HG03469 (cell line): ENCODE results near the gene SLC25A25.
"Not testable (repeated sequence)": the region's sequence is repeated elsewhere in the genome, so short reads cannot be mapped to it uniquely, and the experiment has no call there.

Source experiments
- ATAC-seq: cut with Tn5 transposase; IDR thresholded peaks from one replicate; pipeline ENCODE4 v1.9.1; 2021; ENCODE audit warnings: mild to moderate bottlenecking, moderate library complexity, moderate number of reproducible peaks; ENCODE audit not compliant: unreplicated experiment

SLC25A25 gene

DNA sequence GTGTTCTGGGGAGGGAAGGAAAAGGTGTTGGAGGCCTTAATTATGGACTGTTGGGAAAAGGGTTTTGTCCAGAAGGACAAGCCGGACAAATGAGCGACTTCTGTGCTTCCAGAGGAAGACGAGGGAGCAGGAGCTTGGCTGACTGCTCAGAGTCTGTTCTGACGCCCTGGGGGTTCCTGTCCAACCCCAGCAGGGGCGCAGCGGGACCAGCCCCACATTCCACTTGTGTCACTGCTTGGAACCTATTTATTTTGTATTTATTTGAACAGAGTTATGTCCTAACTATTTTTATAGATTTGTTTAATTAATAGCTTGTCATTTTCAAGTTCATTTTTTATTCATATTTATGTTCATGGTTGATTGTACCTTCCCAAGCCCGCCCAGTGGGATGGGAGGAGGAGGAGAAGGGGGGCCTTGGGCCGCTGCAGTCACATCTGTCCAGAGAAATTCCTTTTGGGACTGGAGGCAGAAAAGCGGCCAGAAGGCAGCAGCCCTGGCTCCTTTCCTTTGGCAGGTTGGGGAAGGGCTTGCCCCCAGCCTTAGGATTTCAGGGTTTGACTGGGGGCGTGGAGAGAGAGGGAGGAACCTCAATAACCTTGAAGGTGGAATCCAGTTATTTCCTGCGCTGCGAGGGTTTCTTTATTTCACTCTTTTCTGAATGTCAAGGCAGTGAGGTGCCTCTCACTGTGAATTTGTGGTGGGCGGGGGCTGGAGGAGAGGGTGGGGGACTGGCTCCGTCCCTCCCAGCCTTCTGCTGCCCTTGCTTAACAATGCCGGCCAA is 40.4 kb downstream of the SLC25A25 start:
- ATAC-seq, result no peak

DNA sequence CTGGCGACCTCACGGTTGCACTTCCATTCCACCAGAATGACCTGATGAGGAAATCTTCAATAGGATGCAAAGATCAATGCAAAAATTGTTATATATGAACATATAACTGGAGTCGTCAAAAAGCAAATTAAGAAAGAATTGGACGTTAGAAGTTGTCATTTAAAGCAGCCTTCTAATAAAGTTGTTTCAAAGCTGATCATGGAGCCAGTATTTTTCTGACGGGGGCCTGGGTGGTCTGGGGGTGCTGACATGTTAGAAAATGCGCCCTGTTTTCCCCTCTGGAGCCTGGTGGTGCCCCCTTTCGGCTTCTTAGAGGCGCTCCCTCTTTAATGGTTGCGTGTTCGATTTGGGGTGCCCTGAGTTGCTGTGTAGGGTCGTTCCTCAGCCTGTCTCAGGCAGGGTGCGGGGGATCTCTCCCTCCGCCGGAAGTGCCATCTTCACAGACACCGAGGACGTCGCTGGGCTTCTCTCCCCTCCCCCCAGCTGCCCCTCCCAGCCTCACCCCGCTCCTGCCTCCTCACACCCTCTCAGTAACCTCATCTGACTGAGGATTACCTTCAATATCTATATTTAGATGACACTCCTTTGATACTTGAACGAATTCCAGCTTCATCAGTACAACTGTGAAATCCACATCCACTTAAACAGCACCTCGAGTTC is 41.1 kb downstream of the SLC25A25 start:
- ATAC-seq, result no peak

DNA sequence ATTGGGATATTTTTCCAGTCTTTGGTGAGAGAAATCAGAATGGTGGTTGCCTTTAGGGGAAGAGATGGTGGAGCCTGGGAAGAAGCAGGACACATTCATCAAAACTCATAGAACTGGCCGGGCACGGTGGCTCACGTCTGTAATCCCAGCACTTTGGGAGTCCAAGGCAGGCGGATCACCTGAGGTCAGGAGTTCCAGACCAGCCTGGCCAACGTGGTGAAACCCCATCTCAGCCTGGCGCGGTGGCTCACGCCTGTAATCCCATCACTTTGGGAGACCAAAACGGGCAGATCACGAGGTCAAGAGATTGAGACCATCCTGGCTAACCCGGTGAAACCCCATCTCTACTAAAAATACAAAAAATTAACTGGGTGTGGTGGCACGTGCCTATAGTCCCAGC is 43.7 kb downstream of the SLC25A25 start:
- ATAC-seq, result not testable (repeated sequence)

DNA sequence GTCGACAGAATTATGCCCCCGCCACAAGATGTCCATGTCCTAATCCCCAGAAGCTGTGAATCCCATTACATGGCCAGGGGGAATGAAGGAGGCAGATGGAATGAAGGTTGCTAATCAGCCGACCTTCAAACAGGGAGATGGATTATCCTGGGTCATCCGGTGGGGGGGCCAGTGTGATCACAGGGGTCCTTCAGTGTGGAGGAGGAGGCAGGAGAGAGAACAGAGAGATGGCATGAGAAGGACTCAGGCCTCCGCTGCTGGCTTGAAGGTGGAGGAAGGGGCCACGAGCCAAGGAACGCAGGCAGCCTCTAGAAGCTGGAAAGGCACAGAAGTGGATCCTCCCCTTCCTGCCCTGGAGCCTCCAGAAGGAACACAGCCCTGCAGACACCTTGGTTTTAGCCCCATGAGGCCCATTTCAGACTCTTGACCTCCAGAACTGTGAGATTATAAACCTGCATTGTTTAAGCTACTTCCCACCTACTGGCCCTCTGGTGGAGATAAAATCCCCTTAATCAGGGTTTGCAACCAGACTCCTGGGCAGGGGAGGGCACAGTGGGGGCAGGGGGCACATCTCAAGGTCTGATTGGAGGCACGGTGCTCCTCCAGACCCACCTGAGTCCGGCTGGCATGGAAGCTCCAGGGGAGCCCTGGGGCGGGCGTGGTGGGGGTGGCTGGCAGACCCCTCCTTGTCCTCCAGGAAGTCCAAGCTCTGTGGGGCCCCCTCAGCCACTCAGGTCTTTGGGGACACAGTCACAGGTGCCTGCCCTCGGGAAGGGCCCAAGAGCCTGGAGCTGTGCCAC is 45.7 kb downstream of the SLC25A25 start:
- no peak for ATAC-seq

DNA sequence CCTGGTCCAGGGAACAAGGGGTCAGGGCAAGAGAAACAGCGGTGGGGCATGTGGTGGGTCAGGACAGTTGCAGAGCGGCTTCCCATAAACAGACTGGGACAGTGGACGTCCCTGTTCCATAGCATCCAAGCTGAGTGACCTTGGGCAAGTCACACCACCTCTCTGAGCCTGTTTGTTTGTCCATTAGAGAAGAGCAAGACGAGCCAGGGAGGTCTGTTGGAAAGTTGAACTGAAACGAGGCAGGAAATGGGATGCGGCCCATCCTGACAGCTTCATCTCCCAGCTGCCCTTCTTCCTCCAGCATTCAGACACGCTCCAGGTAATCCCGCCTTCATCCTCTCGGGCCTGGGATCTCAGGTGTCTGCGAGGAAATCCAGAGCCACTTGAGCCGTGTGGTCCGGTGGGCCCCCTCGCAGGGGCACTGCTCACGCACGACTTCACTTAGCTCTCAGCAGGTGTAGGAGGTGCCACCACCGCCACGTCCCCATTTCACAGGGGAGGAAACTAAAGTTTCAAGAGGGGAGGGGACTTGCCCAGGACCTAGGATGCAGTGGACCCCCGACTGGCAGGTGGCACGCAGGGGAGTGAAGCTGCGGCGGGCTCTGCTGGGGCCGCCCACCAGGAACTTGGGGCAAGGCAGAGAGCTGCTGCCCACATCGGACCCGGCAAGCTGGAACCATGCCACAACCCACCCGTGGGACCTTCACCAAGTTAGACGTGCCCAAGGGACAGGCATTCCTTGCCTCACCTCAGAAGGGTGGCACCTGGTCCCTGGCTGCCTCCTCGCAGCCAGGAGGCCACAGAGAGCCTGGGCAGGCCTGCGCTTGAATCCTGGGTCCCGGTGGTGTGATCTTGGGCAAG is 46.5 kb downstream of the SLC25A25 start:
- ATAC-seq, result no peak

DNA sequence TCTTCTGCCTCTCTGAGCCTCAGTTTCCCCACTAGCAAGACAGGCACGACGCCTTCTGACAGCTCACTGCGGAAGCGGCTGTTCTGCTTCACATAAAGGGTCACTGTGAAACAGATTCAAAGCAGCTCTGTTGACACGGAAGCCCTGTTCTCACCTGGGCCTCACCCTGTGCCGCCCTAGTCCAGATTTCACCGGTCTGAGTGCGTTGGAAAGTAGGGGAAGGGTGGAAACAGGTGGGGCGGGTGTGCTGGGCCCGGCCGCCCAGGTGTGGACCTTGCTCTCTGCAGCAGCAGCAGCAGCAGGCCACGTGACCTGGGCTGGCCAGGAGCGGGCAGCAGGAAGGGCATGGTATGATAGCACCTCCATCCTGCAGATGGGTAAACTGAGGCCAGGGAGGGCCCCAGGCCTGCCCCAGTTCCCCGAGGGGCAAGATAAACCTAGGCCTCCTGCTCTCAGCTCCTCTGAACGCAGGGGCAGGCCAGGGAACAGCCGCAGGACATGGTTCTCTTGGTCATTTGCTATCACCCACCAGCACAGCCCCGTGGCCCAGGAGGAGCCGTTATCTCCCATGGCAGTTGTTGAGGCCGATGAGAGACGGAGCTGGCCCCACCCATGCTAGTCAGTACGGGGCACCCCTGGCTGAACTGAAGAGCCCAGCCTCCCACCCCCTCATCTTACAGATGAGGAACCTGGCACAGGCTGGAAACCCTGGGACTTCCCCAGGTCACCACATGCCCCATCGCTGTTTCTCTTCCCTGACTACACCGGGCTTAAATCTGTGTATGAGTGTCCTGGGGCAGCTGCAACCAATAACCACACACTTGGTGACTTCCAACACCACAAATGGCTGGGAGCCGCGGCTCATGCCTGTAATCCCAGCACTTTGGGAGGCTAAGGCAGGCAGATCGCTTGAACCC is 47.4 kb downstream of the SLC25A25 start:
- no peak for ATAC-seq

DNA sequence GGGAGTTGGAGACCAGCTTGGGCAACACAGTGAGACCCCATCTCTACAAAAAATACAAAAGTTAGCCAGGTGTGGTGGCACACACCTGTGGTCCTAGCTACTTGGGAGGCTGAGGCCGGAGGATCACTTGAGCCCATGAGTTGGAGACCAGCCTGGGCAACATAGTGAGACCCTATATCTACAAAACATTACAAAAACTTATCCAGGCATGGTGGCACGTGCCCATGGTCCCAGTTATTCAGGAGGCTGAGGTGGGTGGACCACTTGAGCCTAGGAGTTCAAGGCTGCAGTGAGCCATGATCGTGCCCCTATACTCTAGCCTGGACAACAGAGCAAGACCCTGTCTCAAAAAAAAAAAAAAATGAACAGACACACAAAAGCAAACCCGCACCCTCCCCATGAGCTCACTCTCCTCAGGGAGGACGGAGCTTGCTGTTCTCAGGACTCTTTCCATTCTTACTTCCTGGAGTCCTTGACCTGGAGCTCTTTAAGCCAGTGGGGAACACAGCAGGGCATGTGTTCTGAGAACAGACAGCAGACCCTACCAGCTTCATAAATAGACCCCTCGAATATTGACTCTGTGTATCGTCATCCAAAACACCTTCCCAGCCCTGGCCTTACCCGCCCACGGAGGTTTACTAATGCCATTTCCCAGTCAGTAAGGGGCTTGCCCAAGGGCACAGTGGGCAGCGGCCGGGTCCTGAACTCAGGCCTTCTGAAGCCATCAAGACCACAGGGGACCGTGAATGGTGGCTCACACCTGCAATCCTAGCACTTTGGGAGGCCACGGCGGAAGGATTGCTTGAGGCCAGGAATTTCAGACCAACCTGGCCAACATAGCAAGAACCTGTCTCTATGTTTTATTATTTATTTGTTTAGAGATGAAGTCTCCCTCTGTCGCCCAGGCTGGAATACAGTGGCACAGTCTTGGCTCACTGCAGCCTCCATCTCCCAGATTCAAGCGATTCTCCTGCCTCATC is 48.4 kb downstream of the SLC25A25 start:
- ATAC-seq, result no peak

DNA sequence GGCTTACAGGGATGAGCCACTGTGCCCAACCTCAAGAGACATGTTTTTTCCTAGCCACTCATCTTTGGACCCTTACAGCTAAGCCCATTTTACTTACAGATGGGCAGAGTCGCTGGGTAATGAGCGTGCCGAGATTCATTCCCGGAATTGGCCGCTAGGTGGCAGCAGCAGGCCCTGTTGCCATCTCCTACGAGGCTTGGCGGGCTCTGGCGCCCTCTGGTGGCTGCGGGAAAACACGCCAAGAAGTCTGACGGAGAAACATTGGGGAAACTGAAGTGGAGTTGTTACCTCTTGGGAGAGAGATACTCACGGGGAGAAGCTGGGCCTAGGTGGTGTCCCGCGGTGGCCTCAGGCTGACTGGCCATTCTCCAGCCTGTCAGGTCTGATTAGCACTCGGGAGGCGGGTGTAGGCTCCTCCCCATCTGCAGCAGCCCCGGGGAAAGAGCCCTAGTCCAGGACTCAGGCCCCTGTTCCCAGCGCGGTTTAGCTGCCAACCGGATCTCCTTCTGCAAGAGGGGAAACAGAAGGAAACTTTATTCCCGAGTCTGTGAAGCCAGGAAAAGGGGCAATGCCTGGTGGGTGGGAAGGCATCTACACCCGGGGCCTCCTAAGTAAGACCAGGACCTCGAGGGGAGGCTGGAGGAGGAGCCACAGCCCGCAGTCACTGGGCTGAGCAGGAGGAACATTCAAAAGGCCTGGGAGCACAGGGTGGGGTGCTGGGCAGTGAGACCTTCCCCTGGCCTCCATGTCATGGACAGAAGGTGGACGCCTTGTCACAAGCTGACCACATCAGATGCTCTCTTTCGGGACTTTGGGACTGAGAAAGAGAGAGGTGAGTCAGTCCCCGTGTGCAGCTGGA is 49.8 kb downstream of the SLC25A25 start:
- no peak for ATAC-seq

DNA sequence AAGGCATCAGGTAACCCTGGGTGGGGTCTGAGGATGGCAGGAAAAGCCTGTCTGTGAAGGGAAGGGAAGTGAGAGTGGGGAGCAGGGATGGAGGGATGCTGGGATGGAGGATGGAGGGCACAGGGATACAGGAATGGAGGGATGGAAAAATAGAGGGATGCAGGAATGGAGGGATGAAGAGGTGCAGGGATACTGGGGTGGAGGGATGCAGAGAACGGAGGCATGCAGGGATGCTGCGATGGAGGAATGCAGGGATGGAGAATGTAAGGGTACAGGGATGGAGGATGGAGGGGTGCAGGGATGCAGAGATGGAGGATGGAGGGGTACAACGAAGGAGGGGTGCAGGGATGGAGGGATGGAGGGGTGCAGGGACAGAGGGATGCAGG is 50.4 kb downstream of the SLC25A25 start:
- ATAC-seq, result no peak

DNA sequence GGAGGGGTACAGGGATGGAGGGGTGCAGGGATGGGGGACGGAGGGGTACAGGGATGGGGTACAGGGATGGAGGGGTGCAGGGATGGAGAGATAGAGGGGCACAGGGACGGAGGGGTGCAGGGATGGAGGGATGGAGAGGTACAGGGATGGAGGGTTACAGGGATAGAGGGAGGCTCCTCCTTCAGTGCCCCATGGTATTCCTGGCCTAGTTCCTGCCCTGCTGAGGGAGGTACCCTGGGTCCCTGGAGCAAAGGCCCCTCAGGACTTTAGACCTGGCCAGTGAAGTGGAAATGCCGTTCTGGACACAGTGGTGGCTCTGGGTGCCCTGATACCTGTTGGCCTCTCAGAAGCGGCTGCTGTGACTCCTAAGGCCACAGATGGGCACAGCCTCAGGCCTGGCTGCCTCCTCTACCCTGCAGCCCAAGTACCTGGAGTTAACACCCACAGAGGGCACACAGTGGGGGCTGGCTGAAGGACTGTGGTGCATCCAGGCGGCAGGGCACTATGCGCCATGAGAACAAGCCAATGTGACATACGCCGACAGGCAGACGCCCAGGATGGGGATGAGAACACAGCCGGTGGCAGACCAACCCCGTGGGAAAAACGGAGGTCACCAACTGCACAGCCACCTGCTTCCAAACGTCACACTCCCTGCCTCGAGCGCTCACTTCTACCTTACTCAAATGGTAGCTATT is 51.1 kb downstream of the SLC25A25 start:
- ATAC-seq, result no peak

DNA sequence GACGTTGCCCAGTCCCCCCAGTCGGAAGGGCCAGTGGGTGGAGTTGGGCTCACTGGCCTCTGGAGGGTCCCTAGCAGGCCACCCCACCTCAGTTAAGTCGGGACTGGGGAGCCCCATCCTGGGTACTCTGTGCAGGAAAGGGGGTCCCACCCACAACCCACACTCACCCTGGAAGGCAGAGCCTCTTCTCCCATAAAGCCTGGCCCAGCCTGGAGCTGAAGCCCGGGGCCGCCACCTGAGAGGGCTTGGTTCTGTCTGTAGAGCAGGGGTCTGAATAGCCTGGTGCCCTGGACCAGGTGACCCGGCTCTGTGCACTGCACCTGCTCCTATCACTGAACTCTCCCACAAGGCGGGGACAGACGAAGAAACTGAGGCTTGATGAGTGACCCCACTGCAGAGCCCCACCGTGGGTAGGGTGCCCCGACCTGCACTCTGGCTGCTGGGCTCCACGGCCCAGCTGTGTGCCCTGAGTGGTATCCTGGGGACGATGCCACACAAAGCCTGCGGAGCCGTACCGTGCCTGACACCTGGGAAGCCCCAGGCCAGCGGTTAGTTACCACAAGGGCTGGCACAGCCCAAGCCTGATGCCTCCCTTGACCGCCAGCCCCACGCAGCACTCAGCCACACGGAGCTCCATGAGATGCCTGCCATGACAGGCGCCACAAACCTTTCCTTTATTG is 52.2 kb downstream of the SLC25A25 start:
- ATAC-seq, result no peak

DNA sequence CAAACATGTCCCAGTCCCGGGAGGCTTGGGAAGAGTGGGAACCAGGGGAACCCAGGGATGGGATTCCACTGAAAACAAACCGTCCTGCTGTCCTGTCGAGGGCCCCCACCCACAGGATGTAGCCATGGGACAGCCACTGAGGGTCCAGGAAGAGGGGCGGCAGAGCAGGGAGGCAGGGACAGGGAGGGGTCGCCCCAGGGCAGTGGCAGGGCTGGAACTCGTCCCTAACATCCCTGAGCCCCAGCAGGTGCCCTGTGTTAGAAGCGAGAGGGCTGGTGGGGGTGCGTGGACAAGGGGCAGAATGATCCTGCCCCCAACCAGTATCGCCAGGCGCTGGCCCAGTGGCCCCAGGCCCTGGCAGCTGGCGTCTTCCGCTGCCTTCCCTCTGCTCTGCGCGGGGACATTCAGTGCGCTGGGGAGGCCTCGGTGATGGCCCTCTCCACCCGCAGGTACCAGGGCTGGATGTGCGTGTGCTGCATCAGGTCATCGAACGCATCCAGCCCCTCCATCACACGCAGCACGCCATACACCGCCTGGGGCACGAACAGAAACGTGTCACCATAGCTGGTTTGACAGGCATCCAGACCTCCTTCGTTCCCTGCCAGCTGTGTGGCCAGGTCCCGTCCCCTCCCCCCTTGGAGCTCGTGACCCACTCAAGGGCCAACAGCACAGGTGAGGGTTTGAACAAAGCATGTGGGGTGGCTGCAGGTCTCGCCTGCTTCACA is 52.9 kb downstream of the SLC25A25 start:
- no peak for ATAC-seq

DNA sequence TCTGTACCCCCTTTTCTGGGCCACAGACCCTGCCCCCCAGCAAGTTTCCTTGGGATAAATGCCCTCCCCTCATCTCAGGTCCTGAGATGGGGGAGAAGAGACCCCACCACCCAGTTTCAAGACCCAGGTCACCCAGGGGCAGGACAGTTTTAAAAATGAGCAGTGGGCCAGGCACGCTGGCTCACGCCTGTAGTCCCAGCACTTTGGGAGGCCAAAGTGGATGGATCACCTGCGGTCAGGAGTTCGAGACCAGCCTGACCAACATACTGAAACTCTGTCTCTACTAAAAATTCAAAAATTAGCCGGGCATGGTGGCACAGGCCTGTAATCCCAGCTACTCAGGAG is 53.4 kb downstream of the SLC25A25 start:
- ATAC-seq, result no peak

DNA sequence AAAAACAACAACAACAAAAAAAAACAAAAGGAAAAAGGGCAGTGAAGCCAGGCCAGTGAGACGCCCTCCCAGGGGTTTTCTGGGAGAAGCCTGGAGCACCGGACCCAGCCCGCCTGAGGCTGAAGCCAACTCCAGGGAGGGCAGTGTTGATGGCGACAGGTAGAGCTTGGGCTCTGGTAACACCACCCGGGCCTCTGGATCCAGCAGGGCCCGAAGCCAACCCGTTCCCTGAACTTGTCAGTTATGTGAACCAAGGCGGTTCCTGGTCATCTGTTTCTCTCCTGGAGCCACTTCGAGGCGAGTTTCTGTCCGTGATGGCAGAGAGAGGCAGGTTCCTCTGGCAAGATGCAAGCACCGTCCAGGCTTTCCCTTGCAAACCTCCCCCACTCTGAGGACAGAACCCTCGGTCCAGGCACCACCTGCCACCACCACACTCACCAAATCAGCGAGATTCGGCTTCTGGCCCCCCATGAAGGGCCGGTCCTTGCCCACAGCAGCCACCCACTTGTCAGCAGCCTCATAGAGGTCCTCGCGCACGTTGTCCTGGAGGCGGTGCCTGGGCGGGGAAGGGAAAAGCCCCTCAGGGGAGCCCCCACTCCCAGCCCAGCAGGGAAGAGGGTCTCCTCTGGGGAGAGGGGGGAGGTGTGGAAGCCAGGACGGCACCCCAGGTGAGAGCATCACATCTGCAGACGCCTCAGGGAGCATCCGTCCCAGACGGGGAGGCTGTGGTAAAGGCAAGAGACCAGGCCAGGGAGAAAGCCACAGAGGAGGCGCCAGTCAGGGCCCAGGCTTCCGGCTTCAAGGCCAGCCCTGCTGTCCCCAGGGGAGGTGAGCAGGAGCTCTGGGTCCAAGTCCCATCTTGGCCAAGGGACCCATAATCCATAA is 54.1 kb downstream of the SLC25A25 start:
- no peak for ATAC-seq

DNA sequence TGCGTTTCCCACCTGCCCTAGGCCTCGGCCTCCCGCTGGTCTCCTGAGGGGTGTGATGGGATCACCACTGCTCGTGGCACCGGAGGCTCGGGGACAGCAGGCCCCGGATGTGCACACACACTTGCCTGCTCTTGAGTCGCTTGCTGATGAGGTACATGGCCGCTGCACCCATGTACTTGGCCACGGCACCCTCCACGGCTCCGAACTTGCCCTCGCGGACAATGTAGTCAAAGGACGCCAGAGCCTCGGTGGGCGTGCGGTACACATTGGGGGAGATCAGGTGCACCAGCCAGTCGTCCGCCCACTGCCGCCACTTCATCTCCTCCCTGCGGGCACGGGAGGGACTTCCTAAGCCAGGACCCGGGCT is 54.8 kb downstream of the SLC25A25 start:
- ATAC-seq, result no peak
